GM19372 (cell line): ENCODE data around the gene PBX3.

Source experiments
- ATAC-seq: cut with Tn5 transposase; IDR thresholded peaks from one replicate; pipeline ENCODE4 v1.9.1; 2021; ENCODE audit warnings: mild to moderate bottlenecking, low read depth, moderate library complexity; ENCODE audit not compliant: unreplicated experiment

The PBX3 gene

GRCh38 chr9:125748446-125749099 is 1.4 kb downstream of the PBX3 start:
- no peak for ATAC-seq

- ATAC-seq: no peak
Measured at GRCh38 chr9:125749287-125749935, 2.2 kb downstream of the PBX3 start.

- no peak for ATAC-seq
Measured at GRCh38 chr9:125749951-125750626, 2.9 kb downstream of the PBX3 start.

GRCh38 chr9:125750627-125751011 is 3.4 kb downstream of the PBX3 start:
- ATAC-seq: no peak

- no peak for ATAC-seq
Measured at GRCh38 chr9:125752070-125752628, 5.0 kb downstream of the PBX3 start.

GRCh38 chr9:125754096-125754495 is 6.9 kb downstream of the PBX3 start:
- no peak for ATAC-seq

GRCh38 chr9:125755340-125755739 is 8.2 kb downstream of the PBX3 start:
- ATAC-seq: no peak

- no peak for ATAC-seq
Measured at GRCh38 chr9:125756518-125756917, 9.3 kb downstream of the PBX3 start.

- ATAC-seq: no peak
Measured at GRCh38 chr9:125757834-125758233, 10.7 kb downstream of the PBX3 start.

GRCh38 chr9:125758986-125759763 is 12.0 kb downstream of the PBX3 start:
- ATAC-seq: no peak

- no peak for ATAC-seq
Measured at GRCh38 chr9:125759764-125760129, 12.6 kb downstream of the PBX3 start.

- no peak for ATAC-seq
Measured at GRCh38 chr9:125760537-125760936, 13.4 kb downstream of the PBX3 start.

GRCh38 chr9:125761676-125762450 is 14.7 kb downstream of the PBX3 start:
- no peak for ATAC-seq

- no peak for ATAC-seq
Measured at GRCh38 chr9:125763394-125763801, 16.2 kb downstream of the PBX3 start.

- ATAC-seq: no peak
Measured at GRCh38 chr9:125764198-125764597, 17.0 kb downstream of the PBX3 start.

GRCh38 chr9:125766468-125767221 is 19.5 kb downstream of the PBX3 start:
- no peak for ATAC-seq

GRCh38 chr9:125767349-125767748 is 20.2 kb downstream of the PBX3 start:
- no peak for ATAC-seq

- no peak for ATAC-seq
Measured at GRCh38 chr9:125768803-125769202, 21.6 kb downstream of the PBX3 start.

- ATAC-seq: no peak
Measured at GRCh38 chr9:125771037-125771436, 23.9 kb downstream of the PBX3 start.
